Cortex of kidney (tissue), 1 donor: ENCODE measurements around the gene TTI1.
"Not testable (repeated sequence)": the region's sequence is repeated elsewhere in the genome, so short reads cannot be mapped to it uniquely, and the experiment has no call there.

Experiments
- DNase-seq: peaks from one replicate; lab custom pipeline; 2025; lab: John Stamatoyannopoulos, UW

The TTI1 gene

DNA sequence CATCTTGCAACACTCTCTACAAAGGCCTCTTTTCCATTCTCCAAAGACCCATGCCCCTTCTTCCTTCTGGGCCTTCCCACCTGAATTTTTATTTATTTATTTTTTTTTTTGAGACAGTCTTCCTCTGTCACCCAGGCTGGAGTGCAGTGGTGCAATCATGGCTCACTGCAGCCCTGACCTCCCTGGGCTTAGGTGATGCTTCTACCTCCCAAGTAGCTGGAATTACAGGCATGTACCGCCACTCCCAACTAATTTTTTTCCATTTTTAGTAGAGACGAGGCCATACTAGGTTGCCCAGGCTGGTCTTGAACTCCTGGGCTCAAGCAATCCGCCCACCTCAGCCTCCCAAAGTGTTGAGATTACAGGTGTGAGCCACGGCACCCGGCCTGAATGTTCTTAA is 23.8 kb downstream of the TTI1 start:
- DNase-seq: not testable (repeated sequence)

DNA sequence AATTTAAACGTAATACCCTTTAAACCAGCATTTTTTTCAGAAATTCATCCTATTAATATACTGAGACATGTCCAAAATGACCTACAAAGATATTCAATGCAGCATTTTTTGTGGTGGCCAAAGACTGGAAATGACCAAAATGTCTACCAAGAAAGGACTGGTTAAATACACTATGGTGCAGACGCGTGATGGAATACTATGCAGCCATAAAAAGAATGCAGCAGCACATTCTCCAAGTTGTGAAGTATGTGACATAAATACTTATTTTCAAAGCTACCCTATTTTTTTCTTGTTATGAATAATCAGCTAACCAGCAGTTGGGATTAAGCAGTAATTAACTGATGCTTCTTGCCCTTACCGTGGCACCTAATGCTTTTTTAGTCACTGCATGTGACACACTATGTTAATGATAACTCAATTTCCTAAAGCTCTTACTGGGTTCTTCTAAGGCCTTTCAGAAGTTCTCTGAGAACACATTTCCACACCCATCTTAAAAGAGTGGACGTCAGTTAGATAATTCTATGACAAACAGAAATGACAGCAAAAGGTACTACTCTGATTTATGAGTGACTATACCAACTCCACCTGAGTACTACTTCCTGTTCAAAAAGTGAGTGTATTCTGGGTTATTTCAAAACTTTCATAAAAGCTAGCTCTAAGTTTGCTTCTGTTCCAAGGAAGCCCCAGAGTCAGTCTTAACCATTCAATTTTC is 24.9 kb downstream of the TTI1 start:
- no peak for DNase-seq

DNA sequence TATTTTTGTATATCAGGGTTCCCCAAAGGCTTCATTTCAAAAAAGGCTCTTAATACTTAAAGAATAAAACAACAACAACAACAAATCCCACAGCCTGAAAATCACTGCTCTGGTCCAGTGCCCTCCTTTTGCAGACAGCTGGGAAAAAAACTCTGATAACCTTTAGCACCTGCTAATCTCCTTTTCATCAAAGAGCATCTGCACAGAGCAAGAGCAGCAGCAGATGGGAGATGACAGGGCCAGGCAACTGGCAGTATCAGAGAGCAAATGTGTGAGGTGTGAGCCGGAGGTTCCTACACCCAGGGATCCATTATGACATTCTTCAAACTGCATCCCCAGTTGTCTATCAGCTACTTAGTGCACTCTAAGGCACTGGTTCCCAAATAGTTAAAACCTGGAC is 25.7 kb downstream of the TTI1 start:
- DNase-seq: no peak

DNA sequence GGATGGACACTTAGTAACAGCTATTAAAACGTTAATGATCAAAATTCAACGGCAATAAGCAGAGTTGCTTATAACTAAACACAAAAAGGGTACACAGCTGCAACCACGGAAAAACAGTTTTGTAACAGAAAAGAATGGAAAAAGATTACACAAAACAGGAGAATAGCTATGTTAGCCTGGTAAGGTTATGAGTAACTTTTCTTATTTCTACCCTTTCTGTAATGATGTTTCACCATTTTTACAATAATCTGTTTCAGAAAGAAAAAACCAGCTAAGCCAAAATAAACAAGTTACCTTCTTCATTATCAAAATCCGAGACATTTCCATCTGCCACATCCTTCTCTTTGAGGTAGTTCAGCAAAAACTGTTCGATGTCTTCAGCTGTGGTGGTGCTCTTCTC is 27.4 kb downstream of the TTI1 start:
- no peak for DNase-seq

DNA sequence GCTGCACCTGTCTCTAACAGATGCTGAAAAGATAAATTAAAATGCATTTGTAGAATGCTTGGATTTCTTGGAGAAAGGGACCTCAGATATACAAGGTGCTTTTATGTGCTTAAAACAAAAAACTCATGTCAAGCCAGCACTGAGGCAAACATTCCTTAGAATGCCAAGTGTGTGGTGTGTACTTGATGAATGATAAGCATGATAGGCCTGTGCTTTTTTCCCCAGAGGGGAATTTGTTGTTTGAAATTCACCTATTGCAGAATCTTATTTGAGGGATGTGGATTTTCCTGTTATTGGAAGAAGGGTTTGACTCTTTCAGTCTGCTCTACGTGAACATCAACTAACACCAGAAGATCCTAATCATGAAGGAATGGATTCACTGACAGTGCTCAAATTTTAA is 28.8 kb downstream of the TTI1 start:
- DNase-seq: no peak

DNA sequence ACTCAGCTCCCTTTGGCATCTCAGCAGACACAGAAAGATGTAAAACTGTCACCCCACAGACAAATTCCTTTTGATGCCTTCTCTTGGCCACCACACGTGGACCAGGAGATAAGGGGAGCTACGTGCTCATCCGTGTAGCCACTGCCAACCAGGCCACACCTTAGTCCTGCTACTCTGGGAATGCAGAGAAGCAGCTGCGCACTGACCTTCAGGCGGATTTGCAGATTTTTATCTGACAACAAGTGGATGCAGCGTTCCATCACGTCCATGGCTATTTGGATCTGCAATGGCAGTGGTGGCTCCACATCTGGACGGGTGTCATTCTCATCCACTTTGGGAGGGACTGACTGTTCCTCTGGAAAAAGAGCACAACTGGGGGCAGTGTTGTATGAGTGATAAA is 30.8 kb downstream of the TTI1 start:
- no peak for DNase-seq

DNA sequence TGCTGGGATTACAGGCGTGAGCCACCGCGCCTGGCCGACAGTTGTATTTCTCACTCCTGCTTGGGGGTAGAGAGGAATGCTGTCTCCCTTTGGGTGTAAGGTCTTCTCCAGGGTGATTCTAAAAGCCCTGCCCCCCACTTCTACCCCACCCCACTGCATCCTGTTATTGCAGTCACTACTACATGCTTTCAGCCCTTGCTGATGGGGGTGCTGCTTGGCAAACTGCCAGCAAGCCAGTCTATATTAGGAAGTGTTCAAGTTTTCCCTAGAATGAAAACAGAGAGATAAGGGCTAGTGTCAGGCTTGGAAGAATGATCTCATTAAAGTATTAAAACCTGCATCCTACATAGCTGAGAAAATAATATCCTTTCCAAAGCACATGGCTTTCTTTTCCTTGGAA is 31.3 kb downstream of the TTI1 start:
- DNase-seq: no peak

DNA sequence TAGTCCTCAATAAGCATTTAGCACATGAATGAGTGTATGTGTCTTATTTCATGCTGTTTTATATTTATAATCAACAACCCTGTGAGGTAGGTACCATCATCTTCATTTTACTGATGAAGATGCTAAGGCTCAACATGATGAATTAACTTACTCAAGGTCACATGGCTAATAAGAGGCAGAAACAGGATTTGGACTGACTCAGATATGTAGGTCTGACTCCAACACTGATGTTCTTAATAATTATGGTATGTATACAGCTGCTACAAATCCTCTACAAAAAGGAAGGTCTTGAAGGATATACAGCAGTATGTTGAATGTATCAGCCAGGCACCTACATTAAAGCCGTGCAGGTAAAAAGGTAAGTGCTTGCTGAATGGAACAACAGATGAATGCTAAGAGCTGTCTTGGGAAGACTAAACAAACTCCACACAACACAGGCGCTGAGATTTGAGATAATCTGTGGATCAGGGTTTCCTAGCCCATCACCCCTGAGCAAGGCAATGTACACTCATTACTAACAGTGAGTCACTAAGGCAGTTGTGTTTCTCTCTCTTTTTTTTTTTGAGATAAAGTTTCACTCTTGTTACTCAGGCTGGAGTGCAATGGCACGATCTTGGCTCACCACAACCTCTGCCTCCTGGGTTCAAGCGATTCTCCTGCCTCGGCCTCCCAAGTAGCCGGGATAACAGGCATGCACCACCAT is 31.9 kb downstream of the TTI1 start:
- no peak for DNase-seq

DNA sequence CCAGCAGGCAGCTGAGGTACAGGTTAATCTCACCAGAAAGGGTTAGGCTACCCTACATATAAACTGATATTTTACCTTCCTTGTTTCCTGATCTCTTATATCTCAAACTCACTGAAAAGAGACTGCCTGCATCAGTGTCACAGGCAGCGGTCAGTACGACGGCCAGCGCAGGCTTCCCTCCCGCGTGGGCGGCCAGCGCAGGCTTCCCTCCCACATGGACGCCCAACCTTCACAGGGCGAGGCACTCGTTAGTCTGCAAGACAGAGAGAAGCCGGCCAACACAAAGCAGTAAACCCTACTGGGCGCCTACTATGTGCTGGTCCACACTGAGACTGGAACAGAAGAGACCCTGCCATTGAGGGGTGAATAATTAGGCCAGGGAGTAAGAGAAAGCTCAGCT is 33.0 kb downstream of the TTI1 start:
- DNase-seq: no peak

DNA sequence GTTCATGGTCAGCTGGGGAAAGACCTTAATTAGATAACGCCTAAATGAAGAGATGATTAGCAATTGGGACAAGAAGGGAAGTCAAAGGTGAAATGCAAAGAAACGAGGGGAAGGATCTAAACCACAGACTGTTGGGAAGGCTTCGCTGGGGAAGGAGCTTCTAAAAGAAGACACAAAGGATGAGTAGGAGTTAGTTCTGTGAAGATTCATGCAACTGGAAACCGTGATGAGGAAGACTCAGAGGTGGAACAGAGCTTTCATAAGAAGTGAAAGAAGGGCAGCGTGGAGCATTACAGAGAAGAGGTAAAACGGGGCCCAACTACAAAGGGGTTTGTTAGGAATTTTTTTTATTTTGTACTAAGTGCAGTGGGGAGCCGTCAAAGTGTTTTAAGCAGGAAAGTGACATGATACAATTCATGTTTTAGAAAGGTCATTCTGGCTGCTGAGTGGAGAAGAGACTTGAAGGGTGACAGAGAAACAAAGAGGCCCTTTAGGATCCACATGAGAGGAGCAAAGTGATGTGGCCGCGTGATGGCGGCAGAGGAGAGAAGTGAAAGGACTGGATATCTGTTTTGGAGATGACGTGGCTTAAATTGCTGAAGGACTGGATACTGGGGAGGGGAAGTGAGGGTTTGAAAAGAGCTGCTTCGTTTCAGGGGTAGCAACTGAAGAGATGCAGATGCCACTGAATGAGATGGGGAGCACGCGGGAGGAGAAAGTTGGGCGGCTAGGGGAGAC is 33.6 kb downstream of the TTI1 start:
- no peak for DNase-seq

DNA sequence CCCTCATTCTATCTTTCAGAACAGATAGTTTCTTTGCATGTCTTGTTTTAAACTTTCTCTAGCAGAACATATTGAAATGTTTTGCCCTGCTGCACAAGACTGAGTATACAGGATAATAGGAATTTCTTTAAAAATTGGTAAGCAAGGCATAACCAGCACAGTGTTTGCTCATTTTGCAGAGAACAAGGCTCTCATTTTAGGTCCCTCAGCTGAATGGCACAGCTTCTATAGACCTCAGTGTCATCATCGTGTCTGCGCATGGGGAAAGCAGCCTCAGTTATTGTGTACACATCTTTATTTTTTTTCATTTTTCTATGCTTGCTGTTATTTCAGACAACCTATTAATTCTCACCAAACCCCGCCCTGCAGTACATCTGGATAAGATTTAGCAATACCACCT is 35.7 kb downstream of the TTI1 start:
- DNase-seq: no peak

DNA sequence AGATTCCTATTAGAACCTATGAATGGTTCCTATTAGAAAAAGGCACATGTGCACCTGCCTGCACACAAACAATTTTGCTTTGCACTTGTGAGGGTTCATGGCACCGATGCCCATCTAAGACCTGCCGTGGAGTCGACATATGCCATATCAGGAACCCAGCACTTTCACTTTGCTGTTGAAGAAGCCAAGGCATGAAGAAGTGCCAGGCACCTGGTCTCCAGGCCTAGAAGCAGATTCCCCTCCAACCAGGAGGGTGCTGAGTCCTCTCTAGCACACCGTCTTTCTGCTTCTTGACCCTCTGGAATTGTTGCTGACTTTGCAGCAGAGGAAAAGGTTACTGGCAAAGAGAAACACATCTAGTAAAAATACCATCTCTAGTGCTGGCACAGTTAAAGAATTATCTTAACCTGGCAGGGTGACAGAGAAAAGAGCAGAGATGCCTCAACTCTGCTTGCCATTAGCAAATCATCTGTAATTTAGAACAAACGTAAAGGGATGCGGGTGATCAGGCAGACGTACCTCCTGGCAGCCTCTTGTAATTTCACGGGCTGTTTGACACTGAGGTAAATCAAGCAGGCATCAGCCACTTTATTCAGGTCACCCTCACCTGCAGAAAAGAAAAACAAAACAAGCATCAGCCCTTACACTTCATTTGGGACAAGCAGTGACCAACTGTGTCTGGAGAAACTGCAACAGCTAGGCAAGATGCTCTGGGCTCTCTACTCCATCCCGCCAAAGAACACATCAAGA is 37.2 kb downstream of the TTI1 start:
- no peak for DNase-seq

DNA sequence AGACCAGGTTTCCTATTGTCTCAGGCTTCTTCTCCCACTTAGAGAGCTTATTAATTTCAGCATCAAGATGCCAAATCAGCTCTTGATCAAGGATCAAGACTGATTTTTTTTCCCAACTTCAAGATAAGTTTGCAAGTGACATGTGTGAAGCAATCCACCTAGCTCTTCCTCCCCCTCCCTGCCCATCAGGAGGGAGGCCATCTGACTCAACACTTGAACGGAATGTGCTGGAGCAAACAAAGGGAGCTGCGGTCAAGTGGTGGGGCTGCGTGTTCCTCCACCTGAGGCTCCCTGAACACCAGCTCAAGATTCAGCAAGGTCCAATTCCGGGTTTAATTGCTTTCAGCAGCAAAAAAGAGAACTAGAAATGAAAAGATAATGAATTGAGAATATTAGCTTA is 38.7 kb downstream of the TTI1 start:
- DNase-seq: no peak

DNA sequence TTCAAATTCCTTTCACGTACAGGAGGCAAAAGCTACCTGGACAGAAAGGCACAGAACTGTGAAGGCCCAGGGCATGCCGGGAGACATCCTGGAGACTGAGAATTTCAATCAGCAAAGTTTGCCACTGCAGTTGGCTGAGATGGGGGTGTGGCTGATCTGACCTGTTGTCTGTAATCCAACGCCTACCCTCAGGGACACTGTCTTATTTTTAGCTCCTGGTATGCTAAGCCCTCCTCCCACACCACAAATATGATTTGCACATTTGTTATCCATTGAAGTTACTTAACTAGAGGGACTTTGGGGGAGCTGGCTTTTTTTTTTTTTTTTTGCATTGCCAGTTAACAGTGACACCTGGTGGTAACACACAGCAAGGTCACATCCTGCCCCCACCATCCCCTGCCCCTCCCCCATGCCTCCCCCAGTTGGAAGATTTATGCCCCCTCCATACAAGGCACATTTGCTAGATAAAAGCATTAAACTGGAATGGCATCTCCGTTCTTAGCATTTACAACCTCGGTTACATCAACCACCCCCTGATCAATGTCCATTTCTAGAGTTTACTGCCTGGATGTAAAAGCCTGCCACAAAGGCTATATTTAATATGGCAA is 40.4 kb downstream of the TTI1 start:
- DNase-seq: no peak

DNA sequence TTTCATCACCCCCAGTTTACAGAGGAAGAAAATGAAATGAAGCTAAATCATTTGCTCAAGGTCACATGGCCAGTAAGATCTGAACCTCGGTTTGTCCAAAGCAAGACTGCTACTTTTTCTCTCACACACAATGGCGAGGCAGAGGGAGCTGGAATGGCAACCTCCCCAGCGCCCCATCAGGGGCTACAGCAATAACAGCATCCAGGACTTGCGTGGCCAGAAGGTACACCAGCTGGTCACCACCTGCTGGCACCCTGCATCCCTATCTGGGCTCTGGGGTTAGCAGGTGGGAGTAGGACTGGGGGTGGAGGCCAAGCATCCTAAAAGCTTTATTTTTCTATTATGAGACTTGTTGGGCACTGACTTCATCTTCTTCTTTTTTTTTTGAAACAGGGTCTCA is 41.3 kb downstream of the TTI1 start:
- DNase-seq: no peak

DNA sequence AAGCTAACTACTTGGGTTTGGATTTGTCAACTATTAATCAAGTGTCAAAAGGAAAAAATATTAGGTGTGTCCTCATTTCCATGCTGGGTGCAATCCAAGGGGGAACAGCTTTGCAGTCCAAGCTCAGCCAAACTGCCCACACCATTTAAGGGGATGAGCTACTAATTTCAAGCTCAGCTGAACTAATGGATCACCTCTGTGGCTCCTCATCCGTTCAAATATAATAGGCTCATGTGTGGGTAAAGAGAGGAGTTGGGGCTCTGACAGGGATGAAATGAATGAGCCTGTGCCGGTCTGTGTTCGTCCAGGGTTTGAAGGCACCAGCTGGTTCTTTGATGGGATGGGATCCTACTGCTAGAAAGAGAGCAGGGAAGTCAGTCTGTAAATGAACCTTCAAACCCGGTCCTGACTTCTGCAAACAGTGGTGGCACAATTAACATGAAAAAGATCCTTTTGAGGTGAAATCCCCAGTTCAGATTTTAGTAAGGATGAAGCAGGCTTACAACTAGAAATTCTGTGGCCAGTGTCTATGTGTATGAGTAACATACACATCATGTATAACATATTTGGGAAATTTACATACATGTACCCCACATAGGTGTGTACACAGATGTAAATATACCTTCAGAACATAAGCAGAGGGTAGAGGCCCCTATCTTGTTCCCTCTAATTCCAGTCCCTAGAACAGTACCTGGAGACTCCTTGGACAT is 41.9 kb downstream of the TTI1 start:
- no peak for DNase-seq

DNA sequence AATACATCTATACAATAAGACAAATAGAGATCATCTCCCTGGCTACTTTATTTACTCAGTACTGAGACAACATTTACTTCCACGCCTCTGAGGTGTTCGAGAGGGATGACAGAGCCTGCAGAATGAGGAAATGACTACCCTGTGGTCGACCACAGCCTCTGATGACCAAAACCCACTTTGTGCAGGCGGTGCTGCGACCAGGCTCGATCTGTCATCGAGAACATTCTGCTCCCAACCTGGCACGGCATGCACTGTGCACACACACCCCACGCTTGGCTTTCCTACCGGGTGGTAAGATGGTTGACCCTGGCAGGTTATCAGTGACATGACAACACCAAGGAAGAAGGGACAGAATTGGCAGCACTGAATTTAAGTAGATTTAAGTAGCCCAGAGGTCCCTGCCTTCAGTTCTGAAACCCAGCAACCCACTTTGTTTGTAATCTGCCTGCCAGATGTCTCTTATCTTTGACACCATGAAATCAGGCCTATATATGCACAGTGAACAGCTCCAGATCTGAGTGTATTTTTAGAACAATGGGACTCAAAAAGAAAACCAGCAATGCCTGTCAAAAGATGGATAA is 42.6 kb downstream of the TTI1 start:
- DNase-seq: no peak

DNA sequence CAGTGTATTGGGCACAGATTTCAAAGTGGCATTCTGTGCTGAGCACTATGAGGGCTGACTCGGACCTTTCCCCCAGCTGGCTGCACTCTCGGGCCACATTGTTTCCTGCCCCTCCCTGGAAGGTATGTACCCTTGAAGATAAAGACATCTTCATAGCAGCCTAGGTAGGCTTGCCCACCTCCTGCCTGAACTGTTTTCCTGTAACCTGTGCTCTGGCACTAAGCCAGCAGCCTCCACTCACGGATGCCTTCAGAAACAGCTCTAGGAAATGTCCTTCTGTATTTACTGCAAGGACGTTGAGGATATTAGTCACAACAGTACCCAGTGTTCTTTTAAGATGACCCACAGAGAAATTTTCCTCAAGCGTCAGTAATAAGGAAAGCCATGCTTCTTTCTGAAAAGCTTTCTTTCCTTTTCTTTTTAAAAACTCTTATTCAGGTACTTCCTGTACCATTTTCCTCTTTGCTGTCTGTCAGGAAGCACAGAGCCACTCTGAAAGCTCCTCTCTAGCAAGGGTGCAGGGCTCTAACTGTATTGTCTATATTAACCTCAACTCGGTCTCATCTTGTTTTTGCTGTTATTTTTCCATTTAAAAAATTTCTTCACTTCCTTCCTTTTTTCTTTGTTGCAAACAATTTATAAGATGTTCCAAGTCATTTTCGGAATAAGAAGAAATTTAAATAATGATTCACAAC is 43.5 kb downstream of the TTI1 start:
- DNase-seq: no peak

DNA sequence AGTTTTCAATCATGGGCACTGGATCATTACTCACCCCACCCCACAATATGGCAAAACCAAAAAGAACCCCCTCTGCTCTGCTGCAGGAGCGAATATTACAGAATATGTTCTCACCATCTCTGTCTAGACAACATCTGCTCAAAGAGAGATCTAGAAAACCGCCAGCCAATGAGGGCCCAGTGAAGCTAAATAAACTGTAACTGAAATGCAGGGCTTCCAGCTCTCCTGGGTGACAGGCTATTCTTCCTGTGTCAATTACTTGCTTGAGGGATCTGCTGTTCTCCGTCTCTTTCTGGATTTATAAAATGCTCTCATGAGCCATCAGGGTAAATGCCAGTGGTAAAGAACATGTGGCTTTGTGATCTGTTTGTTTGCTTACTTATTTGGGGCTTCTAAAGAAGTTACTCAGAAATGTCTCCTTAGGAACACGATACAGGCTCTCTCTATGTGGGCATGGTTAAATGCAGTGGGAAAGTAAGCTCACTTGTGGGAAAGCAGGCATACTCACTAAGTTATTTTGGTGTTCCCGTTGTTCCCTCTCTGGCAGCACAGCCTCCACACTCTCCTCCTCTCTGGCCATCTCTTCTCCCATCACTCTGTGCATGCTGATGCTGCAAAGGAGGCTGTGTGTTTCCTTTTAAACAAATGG is 44.8 kb downstream of the TTI1 start:
- DNase-seq: no peak
